Measurements from ENCODE around the gene STMP1. TPM values are rescaled to one million over a fixed set of nuclear protein-coding genes. Genes with fewer than 3 reads are reported as not detected.

Gene STMP1
- total RNA-seq, 4 donors from 2014 or later = 15.7 to 18.7 (median 16.5) TPM

- no peak for DNase-seq (ENCODE audit: low spot score in 2 of 2)
- intact Hi-C loops (cut with DNase I; ENCODE audit: low total_unique reads) = loop anchor here (1.0 kb wide), 1 partner anchor 49 kb away; no protein-coding TSS in a partner anchor
- TF ChIP-seq CTCF (IDR thresholded peaks at IDR 0.05) (no peak), POLR2A (IDR thresholded peaks at IDR 0.05) (no peak)
- WGBS, 2 donors = 95% methylated on average over 20 to 21 of the region's 21 CpGs
- no peak overlapping the region for H3K4me3 ChIP-seq (ENCODE audit: low read depth, poor library complexity, severe bottlenecking)
Observed at GRCh38 chr7:135721198-135721820, 59.0 kb downstream of the STMP1 start.

GRCh38 chr7:135723411-135723810 is 61.1 kb downstream of the STMP1 start:
- TF ChIP-seq CTCF (IDR thresholded peaks at IDR 0.05) (no peak), POLR2A (IDR thresholded peaks at IDR 0.05) (no peak)
- 55 to 65% methylated on average over 7 of the region's 7 CpGs for WGBS, 2 donors
- intact Hi-C loops (cut with DNase I; ENCODE audit: low total_unique reads) = no loop called here
- no peak for DNase-seq (ENCODE audit: low spot score in 2 of 2)
- no peak overlapping the region for H3K4me3 ChIP-seq (ENCODE audit: low read depth, poor library complexity, severe bottlenecking)

Other genes starting within 250 kb of the STMP1 start
- 10 to 100 TPM; 13.4 to 20.4 (median 16.4) TPM for gene CNOT4, start 152.4 kb upstream of the STMP1 start, total RNA-seq
- gene NUP205, start 104.6 kb upstream of the STMP1 start, total RNA-seq = 10 to 100 TPM; 27.6 to 33.9 (median 28.8) TPM
- 1 to 10 TPM in 1 of 4 donors, under 1 TPM in 3; 0.23 to 1.1 (median 0.49) TPM for gene SLC13A4, start 65.7 kb downstream of the STMP1 start, total RNA-seq
- 10 to 100 TPM in 1 of 4 donors, 1 to 10 TPM in 2, under 1 TPM in 1; 0.34 to 10.3 (median 5.6) TPM for gene FAM180A, start 86.3 kb downstream of the STMP1 start, total RNA-seq

All from lower leg skin (tissue), 4 donors.